Coronary artery (tissue), 2 donors: ENCODE results near the gene TRIM15.

Experiments used
- DNase-seq: peaks from one replicate; pipeline ENCODE4 v3.0.0-alpha.2; 2017; ENCODE audit warnings: low spot score
- H3K27ac ChIP-seq, 2 donors: fragments of 200-600 bp; sonication (generic); one replicate each; pipeline ENCODE4 v1.5.1; 2016 to 2019
- H3K4me3 ChIP-seq: fragments of 200-600 bp; sonication (generic); 2 replicates; pipeline ENCODE4 v1.5.1; 2016; ENCODE audit warnings: mild to moderate bottlenecking, moderate library complexity
- TF ChIP-seq, protein P1 (sequence below): fragments of 200-600 bp; sonication (generic); IDR thresholded peaks from one replicate; pipeline ENCODE4 v1.5.1; 2019; ENCODE audit warnings: antibody characterized with exemption

TRIM15 gene

DNA sequence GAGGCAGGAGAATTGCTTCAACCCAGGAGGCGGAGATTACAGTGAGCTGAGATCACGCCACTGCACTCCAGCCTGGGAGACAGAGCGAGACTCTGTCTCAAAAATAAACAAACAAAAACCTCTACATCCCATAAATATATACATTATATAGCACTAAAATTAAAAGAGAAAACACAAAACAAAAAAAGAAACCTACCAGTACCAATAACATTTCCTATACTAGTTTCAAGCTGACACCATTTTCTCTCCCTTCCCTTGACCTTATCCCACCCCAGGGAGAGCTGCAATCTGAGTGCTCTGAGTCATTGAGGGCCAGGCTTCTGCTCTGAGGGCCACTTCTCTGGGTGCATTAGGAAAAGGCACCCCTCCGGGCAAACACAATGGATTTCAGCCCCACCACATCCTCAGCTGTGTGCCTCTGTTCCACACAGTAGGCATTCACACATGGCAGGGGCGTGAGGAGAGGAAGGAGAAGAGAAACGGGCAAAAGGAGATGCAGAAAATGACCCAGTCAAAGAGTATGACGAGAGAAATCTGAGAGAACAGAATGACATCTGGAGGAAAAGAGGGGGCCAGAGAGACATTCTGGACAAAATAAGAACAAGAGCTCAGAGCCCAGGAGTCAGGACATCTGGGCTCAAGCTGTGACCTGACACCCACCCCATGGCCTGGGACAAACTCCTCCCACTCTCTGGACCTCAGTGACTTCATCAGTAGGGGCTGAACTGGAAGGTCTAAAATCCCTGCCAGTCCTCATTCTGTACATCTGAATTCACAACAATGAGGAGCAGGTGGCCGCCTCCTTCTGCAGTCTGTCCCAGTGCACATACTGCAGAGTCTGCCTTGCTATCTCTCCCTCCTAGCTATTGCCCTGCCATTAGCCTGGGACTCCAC lies 31.7 kb downstream of the TRIM15 start:
- Histone ChIP-seq H3K27ac (no peak overlapping the region), H3K4me3 (no peak overlapping the region)
- TF ChIP-seq, protein P1, sequence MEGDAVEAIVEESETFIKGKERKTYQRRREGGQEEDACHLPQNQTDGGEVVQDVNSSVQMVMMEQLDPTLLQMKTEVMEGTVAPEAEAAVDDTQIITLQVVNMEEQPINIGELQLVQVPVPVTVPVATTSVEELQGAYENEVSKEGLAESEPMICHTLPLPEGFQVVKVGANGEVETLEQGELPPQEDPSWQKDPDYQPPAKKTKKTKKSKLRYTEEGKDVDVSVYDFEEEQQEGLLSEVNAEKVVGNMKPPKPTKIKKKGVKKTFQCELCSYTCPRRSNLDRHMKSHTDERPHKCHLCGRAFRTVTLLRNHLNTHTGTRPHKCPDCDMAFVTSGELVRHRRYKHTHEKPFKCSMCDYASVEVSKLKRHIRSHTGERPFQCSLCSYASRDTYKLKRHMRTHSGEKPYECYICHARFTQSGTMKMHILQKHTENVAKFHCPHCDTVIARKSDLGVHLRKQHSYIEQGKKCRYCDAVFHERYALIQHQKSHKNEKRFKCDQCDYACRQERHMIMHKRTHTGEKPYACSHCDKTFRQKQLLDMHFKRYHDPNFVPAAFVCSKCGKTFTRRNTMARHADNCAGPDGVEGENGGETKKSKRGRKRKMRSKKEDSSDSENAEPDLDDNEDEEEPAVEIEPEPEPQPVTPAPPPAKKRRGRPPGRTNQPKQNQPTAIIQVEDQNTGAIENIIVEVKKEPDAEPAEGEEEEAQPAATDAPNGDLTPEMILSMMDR = no peak
- DNase-seq = no peak

DNA sequence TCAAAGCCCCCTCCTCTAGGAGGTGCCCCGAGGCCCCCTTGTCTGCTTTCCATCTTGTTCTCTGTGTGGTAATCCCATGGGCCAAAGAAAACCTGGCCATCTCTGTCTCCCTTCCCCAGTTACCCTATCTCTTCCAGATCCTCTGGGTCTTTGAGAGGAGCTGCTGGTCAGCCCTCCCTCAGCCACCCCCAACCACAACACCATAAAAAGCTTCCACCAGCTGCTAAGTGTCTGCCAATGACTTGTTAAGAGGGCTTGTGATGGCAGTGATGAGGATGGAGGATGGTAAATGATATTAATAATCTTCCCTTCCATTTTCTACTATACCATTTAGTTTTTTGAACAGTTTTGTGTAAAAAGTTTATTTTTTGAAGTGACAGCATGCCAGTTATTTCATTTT lies 32.6 kb downstream of the TRIM15 start:
- TF ChIP-seq, protein P1 = no peak
- DNase-seq = no peak

DNA sequence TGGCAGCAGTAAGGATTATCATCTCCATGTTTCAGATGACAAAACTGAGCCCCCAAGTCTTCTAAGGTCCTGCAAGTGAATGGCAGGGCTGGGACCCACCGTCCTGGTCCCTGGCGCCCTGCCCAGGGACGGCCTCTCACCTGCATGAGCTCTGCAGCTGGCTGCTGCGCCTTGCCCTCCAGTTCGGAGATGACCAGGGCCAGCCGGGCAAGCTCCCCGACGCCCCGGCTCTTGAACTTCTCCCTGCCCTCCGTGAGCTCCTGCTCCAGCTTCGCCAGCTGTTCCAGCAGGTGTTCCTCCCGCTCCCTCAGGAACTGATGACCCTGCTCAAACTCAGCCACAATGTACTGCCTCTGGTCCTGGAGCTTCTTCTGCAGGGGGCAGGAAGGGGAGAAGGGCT lies 33.0 kb downstream of the TRIM15 start:
- no peak overlapping the region for H3K27ac ChIP-seq
- DNase-seq = no peak
- TF ChIP-seq, protein P1 = no peak
- no peak overlapping the region for H3K4me3 ChIP-seq

More for the DNA sequence above, 32.6 kb downstream of the TRIM15 start:
- no peak overlapping the region for H3K4me3 ChIP-seq
- H3K27ac ChIP-seq = no peak overlapping the region

DNA sequence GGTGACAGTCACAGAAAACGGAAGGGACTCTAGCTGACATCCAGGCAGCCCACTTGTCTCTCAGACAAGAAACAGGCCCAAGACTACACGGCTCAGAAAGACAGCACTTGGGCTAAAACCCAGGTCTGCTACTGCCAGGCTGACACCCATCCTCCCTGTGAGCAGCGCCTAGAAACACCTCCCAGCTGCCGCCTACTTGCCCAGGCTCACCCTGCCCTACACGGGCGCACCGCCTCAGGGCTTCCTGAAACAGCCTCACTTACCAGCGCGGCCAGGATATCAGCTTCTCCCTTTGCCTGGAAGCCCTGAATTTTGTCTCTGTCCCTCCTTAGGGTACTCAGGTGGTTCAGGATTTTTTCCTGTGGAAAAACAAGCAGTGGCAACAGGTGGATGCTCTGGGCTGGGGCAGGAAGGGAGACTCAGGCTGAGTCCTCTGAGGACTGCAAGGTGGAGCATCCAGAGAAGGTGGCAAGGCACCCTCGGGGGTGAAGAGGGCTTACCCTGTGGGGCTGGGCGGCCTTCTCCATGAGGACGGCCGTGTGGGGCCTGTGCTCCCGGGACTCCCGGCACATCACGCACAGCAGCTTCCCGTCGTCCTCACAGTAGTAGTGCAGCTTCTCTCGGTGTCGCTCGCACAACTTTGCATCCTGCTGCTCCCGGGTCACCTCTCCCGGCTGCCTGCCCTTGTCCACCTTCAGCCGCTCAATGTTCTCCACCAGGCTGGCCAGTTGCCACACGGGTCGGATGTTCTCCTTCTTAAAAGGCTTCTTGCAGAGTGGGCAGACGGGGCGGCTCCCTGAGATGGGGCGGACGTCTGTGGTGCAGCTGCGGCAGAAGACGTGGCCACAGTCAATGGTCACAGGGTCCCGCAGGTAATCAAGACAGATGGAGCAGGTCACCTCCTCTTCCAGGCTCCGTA lies 35.1 kb downstream of the TRIM15 start:
- no peak overlapping the region for H3K27ac ChIP-seq
- TF ChIP-seq, protein P1 = no peak

DNA sequence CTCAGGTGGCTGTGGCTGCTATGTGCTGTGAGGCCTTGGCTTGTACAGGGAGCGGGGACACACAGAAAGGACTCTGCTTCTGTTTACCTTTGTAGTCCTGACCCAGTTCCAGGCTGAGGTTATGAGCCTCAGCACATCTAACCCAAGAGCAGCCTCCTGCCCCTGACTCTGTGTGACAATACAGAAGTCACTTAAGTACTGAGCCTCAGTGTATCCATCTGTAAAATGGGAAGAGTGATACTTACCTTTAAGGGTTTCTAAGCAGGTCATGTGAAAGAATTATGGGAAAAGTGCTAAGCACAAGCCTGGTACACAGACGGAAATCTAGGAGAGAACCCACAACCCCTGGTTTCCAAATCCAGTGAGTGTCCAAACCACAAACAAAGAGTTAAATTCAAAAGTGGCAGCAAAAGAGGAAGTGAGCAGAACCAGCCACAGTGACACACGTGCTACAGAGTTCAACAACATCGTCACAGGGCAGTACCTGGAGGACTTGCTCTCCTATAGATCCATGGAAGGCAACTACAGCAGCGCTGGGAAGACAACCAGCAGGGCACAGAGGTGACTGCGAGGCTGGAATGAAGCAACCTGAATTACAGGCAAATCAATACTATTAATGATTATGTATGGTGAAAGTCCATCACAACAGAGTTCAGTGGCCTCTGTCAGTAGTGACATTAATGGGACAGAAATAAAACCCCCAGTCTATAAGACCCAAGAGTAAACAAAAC lies 37.4 kb downstream of the TRIM15 start:
- DNase-seq = no peak
- Histone ChIP-seq H3K27ac (no peak overlapping the region), H3K4me3 (no peak overlapping the region)
- TF ChIP-seq, protein P1 = no peak

More for the DNA sequence above, 35.1 kb downstream of the TRIM15 start:
- H3K4me3 ChIP-seq = no peak overlapping the region
- no peak for DNase-seq

DNA sequence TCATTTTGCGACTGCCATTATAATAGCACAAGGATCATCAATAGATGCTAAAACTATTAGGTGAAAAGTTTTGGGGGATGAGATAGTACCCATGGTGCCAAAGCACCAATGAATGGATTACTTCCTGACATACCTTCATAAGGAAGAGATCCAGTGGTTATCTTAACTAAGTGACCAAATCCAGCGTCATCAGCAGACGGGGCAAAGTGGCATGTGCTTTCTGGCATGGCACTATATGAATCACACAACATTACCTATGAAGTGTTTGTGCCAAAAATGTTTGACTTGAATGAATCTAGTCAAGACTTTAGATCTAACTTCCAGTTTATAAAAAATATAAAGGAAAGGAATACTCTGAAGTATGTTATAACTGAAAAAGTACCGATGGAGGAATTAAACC lies 39.0 kb downstream of the TRIM15 start:
- DNase-seq = no peak
- no peak overlapping the region for H3K4me3 ChIP-seq
- no peak overlapping the region for H3K27ac ChIP-seq
- TF ChIP-seq, protein P1 = no peak
